22Rv1 (cell line): ENCODE data around the gene PRKAG3.

ENCODE experiments used
- ZFX ChIP-seq: fragments of 450-650 bp; IDR thresholded peaks from 2 replicates; pipeline ENCODE4 v1.6.1; 2017; ENCODE audit warnings: antibody characterized with exemption, borderline replicate concordance
- TF ChIP-seq, protein P1 (sequence below): fragments of 450-650 bp; IDR thresholded peaks from 2 replicates; pipeline ENCODE4 v1.5.1; 2017; ENCODE audit warnings: mild to moderate bottlenecking

DNA sequence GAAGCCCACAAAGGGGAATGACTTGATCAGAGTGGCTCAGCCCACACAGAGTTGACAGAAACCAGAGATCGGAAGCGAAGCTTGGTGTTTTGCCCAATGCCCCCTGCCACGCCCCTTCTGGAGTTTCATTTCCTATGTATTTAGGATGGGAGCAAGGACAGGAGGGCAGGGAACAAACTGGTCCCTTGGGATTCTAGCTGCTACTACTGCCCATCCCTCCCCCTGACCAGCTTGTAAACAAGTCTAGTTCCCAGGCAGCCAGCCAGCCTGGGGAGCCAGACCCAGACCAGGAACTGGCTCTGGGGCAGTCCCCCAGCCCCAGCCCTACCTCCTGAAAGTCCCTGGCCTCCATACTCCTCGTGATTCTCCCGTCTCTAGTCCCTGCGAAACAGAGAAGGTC, 36.3 kb upstream of the PRKAG3 start:
- TF ChIP-seq, protein P1, sequence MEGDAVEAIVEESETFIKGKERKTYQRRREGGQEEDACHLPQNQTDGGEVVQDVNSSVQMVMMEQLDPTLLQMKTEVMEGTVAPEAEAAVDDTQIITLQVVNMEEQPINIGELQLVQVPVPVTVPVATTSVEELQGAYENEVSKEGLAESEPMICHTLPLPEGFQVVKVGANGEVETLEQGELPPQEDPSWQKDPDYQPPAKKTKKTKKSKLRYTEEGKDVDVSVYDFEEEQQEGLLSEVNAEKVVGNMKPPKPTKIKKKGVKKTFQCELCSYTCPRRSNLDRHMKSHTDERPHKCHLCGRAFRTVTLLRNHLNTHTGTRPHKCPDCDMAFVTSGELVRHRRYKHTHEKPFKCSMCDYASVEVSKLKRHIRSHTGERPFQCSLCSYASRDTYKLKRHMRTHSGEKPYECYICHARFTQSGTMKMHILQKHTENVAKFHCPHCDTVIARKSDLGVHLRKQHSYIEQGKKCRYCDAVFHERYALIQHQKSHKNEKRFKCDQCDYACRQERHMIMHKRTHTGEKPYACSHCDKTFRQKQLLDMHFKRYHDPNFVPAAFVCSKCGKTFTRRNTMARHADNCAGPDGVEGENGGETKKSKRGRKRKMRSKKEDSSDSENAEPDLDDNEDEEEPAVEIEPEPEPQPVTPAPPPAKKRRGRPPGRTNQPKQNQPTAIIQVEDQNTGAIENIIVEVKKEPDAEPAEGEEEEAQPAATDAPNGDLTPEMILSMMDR, result no peak
- no peak for TF ChIP-seq ZFX
